NT2/D1 (cell line): ENCODE measurements around the gene CD180.

ENCODE experiments used
- DNase-seq: peaks from one replicate; pipeline ENCODE4 v3.0.0-alpha.2; 2011; ENCODE audit warnings: low read depth, low spot score
- H3K27me3 ChIP-seq: 2 replicates; pipeline ENCODE4 v1.6.0; 2011; ENCODE audit warnings: mild to moderate bottlenecking; ENCODE audit not compliant: insufficient read length, insufficient read depth
- H3K36me3 ChIP-seq: 2 replicates; pipeline ENCODE4 v1.6.1; 2011; ENCODE audit warnings: mild to moderate bottlenecking, low read length, mixed read lengths; ENCODE audit not compliant: insufficient read depth, insufficient read length
- H3K4me1 ChIP-seq: 2 replicates; pipeline ENCODE4 v1.5.1; 2011; ENCODE audit not compliant: insufficient read depth, insufficient read length
- H3K4me3 ChIP-seq: 2 replicates; pipeline ENCODE4 v1.5.1; 2011; ENCODE audit warnings: low read depth; ENCODE audit not compliant: insufficient read length
- H3K9ac ChIP-seq: 2 replicates; pipeline ENCODE4 v1.6.0; 2011; ENCODE audit warnings: low read depth; ENCODE audit not compliant: insufficient read length
- H3K9me3 ChIP-seq: 2 replicates; pipeline ENCODE4 v1.5.1; 2011; ENCODE audit warnings: mild to moderate bottlenecking, low read length; ENCODE audit not compliant: insufficient read depth
- SUZ12 ChIP-seq: IDR thresholded peaks from 2 replicates; pipeline ENCODE4 v1.6.1; 2011; ENCODE audit not compliant: insufficient read length, insufficient read depth; ENCODE audit errors: extremely low read depth
- YY1 ChIP-seq: IDR thresholded peaks from 2 replicates; pipeline ENCODE4 v1.6.1; 2011; ENCODE audit not compliant: insufficient read length, insufficient read depth
- ZNF274 ChIP-seq: IDR thresholded peaks from 2 replicates; pipeline ENCODE4 v1.6.1; 2011; ENCODE audit warnings: mild to moderate bottlenecking, low read depth, low read length

CD180 gene

GRCh38 chr5:67166460-67167285, 29.9 kb downstream of the CD180 start:
- H3K4me3 ChIP-seq = peak overlapping the region; percentile 34
- no peak for TF ChIP-seq YY1
- TF ChIP-seq SUZ12 = no peak
- no peak for TF ChIP-seq ZNF274
- H3K36me3 ChIP-seq = peaks cover 28% of the 10 kb centered on the region
- H3K9me3 ChIP-seq = no peaks in the 10 kb centered on the region
- H3K27me3 ChIP-seq = no peaks in the 10 kb centered on the region
- peaks cover 4% of the 10 kb centered on the region for H3K4me1 ChIP-seq
- DNase-seq = no peak
- H3K9ac ChIP-seq = peak overlapping the region; percentile 81

- peak; percentile 54 for DNase-seq
- TF ChIP-seq SUZ12 = no peak
- no peak for TF ChIP-seq ZNF274
- no peak for TF ChIP-seq YY1
- Histone ChIP-seq H3K36me3 (peaks cover 28% of the 10 kb centered on the region), H3K9me3 (no peaks in the 10 kb centered on the region), H3K4me3 (peak overlapping the region; percentile 34), H3K9ac (peak overlapping the region; percentile 81), H3K27me3 (no peaks in the 10 kb centered on the region), H3K4me1 (peaks cover 4% of the 10 kb centered on the region)
Measured at GRCh38 chr5:67165526-67166459, 30.8 kb downstream of the CD180 start.

DNA sequence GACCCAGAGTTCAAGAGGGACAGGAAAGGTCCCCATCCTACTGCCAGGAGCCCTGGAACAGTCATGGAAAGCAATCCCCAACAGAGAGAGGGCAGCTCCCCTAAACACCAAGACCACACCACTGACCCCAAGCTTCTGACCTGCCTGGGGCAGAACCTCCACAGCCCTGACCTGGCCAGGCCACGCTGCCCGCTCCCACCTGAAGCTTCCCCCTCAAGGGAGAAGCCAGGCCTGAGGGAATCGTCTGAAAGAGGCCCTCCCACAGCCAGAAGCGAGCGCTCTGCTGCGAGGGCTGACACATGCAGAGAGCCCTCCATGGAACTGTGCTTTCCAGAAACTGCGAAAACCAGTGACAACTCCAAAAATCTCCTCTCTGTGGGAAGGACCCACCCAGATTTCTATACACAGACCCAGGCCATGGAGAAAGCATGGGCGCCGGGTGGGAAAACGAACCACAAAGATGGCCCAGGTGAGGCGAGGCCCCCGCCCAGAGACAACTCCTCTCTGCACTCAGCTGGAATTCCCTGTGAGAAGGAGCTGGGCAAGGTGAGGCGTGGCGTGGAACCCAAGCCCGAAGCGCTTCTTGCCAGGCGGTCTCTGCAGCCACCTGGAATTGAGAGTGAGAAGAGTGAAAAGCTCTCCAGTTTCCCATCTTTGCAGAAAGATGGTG, 31.6 kb downstream of the CD180 start:
- no peak for DNase-seq
- TF ChIP-seq YY1 (no peak), SUZ12 (no peak), ZNF274 (no peak)
- Histone ChIP-seq H3K27me3 (no peaks in the 10 kb centered on the region), H3K4me1 (peaks cover 4% of the 10 kb centered on the region), H3K36me3 (peaks cover 28% of the 10 kb centered on the region), H3K9me3 (no peaks in the 10 kb centered on the region), H3K9ac (no peak overlapping the region), H3K4me3 (peak overlapping the region; percentile 6)

- TF ChIP-seq SUZ12 (no peak), YY1 (no peak), ZNF274 (no peak)
- Histone ChIP-seq H3K4me1 (peaks cover 4% of the 10 kb centered on the region), H3K9me3 (no peaks in the 10 kb centered on the region), H3K27me3 (no peaks in the 10 kb centered on the region), H3K9ac (no peak overlapping the region), H3K4me3 (no peak overlapping the region), H3K36me3 (peaks cover 28% of the 10 kb centered on the region)
- no peak for DNase-seq
Measured at GRCh38 chr5:67163863-67164595, 32.6 kb downstream of the CD180 start.

- H3K9me3 ChIP-seq = no peaks in the 10 kb centered on the region
- DNase-seq = no peak
- no peak overlapping the region for H3K4me3 ChIP-seq
- no peaks in the 10 kb centered on the region for H3K27me3 ChIP-seq
- H3K36me3 ChIP-seq = peaks cover 28% of the 10 kb centered on the region
- H3K9ac ChIP-seq = no peak overlapping the region
- H3K4me1 ChIP-seq = peaks cover 4% of the 10 kb centered on the region
- TF ChIP-seq ZNF274 (no peak), SUZ12 (no peak), YY1 (no peak)
Measured at GRCh38 chr5:67163231-67163756, 33.3 kb downstream of the CD180 start.

DNA sequence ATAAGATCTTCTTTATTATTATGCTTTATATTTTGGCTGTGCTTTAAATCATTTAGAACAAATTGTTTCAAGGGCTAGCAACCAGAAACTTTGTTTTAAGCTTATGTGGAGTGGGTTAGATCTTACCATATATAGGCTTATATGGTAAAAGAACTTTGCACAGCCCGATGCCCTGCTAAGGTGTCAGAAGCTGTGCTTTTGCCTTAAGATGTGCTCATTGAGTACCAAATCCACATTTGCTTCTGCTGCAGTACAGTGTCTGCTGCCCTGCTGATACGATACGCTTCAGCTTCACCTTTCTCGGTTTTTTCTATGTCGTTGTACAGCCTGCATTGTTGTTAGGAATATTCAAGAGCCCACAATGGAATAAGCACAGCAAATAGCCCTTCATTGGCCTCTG, 34.8 kb downstream of the CD180 start:
- Histone ChIP-seq H3K36me3 (peaks cover 28% of the 10 kb centered on the region), H3K9me3 (no peaks in the 10 kb centered on the region), H3K9ac (no peak overlapping the region), H3K4me1 (peaks cover 4% of the 10 kb centered on the region), H3K27me3 (no peaks in the 10 kb centered on the region), H3K4me3 (no peak overlapping the region)
- TF ChIP-seq ZNF274 (no peak), YY1 (no peak), SUZ12 (no peak)
- DNase-seq = no peak
